ENCODE measurements around the gene LOX.

The LOX gene

DNA sequence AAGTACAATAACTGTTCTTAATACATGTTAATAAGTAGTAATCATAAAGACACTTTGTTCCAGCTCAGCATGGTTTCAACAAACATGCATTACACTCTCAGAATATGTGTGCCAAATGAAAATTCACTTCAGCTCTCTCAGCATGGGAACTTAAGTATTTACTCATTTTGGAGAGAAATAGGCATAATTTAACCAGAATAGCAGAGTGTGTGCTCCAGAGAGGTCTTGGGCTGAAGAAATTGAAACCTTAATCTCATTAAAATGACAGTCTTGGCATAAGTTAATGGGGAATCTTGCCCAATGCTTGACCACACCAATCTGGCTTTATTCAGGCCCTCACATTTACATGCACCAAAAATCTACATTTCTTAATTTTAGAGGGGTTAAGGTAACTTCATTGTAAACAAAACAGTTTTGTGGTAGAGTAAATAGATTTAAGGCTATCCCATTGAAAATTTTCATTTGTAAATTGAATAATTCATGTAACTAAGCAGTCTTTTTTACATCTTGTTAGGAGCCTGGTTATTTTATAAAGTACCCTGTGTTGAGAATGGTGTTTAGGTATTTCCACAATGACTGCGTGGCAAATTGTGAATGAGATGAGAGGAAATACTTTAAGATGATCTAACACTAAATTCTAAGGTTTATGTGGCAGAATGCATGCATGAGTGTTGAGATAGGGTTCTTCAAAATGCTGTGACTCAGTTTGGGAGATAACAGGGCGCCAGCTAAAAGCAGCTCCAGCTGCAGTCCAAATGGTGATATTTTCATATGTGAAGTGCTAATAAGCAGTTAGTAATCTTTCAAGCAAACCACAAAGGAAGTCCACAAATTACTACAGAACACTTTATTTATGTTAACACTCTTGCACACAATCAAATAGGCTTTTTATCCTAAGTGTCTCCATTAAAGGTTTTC, 11.3 kb upstream of the LOX start:
- H3K4me3 ChIP-seq, result no peak overlapping the region
- no peak overlapping the region for H3K27ac ChIP-seq
- intact Hi-C loops (cut with DNase I; ENCODE audit: low total_unique reads), result no loop called here
- peaks cover 0 to 16% (median 4%) of the 10 kb centered on the region in 4 donors for H3K4me1 ChIP-seq
- H3K9me3 ChIP-seq, result no peaks in the 10 kb centered on the region
- no peak for DNase-seq
- TF ChIP-seq, protein P1, sequence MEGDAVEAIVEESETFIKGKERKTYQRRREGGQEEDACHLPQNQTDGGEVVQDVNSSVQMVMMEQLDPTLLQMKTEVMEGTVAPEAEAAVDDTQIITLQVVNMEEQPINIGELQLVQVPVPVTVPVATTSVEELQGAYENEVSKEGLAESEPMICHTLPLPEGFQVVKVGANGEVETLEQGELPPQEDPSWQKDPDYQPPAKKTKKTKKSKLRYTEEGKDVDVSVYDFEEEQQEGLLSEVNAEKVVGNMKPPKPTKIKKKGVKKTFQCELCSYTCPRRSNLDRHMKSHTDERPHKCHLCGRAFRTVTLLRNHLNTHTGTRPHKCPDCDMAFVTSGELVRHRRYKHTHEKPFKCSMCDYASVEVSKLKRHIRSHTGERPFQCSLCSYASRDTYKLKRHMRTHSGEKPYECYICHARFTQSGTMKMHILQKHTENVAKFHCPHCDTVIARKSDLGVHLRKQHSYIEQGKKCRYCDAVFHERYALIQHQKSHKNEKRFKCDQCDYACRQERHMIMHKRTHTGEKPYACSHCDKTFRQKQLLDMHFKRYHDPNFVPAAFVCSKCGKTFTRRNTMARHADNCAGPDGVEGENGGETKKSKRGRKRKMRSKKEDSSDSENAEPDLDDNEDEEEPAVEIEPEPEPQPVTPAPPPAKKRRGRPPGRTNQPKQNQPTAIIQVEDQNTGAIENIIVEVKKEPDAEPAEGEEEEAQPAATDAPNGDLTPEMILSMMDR (IDR thresholded peaks at IDR 0.05), result no peak
- no peaks in the 10 kb centered on the region for H3K36me3 ChIP-seq
- no peaks in the 10 kb centered on the region for H3K27me3 ChIP-seq

DNA sequence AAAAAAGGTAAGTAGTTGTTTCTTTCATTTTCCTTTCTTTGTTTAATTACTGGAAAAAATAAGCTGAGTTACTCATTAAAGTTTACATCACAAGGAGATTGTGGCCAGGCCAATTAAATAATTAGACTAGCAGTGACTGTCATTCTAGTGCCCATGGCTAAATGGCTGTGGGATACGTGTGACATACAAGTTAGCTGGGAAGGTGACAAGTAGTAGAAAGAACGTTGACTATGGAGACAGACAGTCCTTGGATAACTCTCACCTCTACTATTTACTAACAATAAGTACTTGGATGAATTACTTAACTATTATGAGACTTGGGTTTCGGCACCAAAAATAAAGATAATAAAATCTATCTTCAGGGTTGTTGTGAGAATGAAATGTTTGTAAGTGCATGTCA, 7.0 kb upstream of the LOX start:
- H3K9me3 ChIP-seq, result no peaks in the 10 kb centered on the region
- no peaks in the 10 kb centered on the region for H3K36me3 ChIP-seq
- intact Hi-C loops (cut with DNase I; ENCODE audit: low total_unique reads), result no loop called here
- no peak for DNase-seq
- no peak overlapping the region for H3K4me3 ChIP-seq
- H3K27me3 ChIP-seq, result no peaks in the 10 kb centered on the region
- no peak overlapping the region for H3K27ac ChIP-seq
- TF ChIP-seq, protein P1 (IDR thresholded peaks at IDR 0.05), result no peak
- peaks cover 0 to 13% (median 0%) of the 10 kb centered on the region in 4 donors for H3K4me1 ChIP-seq

DNA sequence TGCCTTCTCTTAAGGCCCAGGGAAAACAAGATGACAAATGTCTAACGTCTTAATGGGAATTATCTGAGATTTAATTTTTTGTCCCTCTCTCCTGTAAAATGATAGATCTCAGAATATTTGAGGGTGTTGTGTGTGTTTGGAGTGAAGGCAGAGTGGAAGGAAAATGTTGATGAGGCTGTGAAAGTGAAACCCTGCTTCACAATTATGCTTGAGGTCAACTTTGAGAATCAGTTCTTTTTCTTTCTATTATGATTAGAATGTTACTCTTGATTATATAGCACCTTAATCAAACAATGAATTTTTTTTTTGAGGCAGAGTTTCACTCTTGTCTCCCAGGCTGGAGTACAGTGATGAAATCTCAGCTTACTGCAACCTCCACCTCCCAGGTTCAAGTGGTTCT, 5.5 kb upstream of the LOX start:
- Histone ChIP-seq H3K27ac (no peak overlapping the region), H3K4me1 (peaks cover 0 to 19% (median 1%) of the 10 kb centered on the region in 4 donors), H3K36me3 (no peaks in the 10 kb centered on the region), H3K4me3 (no peak overlapping the region), H3K27me3 (no peaks in the 10 kb centered on the region), H3K9me3 (no peaks in the 10 kb centered on the region)
- no peak for DNase-seq
- TF ChIP-seq, protein P1 (IDR thresholded peaks at IDR 0.05), result no peak
- intact Hi-C loops (cut with DNase I; ENCODE audit: low total_unique reads), result no loop called here

GRCh38 chr5:122081541-122081940, 3.5 kb upstream of the LOX start:
- TF ChIP-seq, protein P1 (IDR thresholded peaks at IDR 0.05), result no peak
- DNase-seq, result no peak
- intact Hi-C loops (cut with DNase I; ENCODE audit: low total_unique reads), result no loop called here
- peaks cover 0 to 20% (median 7%) of the 10 kb centered on the region in 4 donors for H3K4me1 ChIP-seq
- H3K27ac ChIP-seq, result peak overlapping the region; percentile 20 to 47
- H3K9me3 ChIP-seq, result no peaks in the 10 kb centered on the region
- H3K4me3 ChIP-seq, result no peak overlapping the region
- H3K27me3 ChIP-seq, result no peaks in the 10 kb centered on the region
- no peaks in the 10 kb centered on the region for H3K36me3 ChIP-seq

GRCh38 chr5:122077366-122078115, 518 bp downstream of the LOX start:
- H3K4me1 ChIP-seq, result peaks cover 0 to 40% (median 8%) of the 10 kb centered on the region in 4 donors
- peak in 1 of 2 donors; percentile 66 for DNase-seq
- TF ChIP-seq, protein P1 (IDR thresholded peaks at IDR 0.05), result no peak
- H3K9me3 ChIP-seq, result no peaks in the 10 kb centered on the region
- H3K4me3 ChIP-seq, result peak overlapping the region; percentile 73 to 74
- H3K27me3 ChIP-seq, result no peaks in the 10 kb centered on the region
- H3K36me3 ChIP-seq, result peaks cover 0 to 8% (median 6%) of the 10 kb centered on the region in 3 donors
- intact Hi-C loops (cut with DNase I; ENCODE audit: low total_unique reads), result loop anchor here (5.0 kb wide), 1 partner anchor 115 kb away; the partner anchor contains the start of gene SRFBP1
- H3K27ac ChIP-seq, result peak overlapping the region; percentile 76 to 89
